SJSA1 (cell line): Measurements from ENCODE around the gene NOTCH2NLA. TPM values are rescaled to one million over a fixed set of nuclear protein-coding genes. Genes with fewer than 3 reads are reported as not detected.
"Not testable (repeated sequence)": the region's sequence is repeated elsewhere in the genome, so short reads cannot be mapped to it uniquely, and the experiment has no call there.

ENCODE experiments used
- DNase-seq, 2 experiments: peaks; one replicate each; pipeline ENCODE4 v3.0.0-alpha.2; 2015 to 2020; ENCODE audit warnings: low spot score in 2 of 2, low read depth in 1 of 2
- H3K27ac ChIP-seq: fragments of 250-450 bp; sonication (Bioruptor Pico); 2 replicates; pipeline ENCODE4 v1.5.1; 2020; ENCODE audit warnings: mild to moderate bottlenecking, moderate library complexity
- H3K27me3 ChIP-seq: fragments of 250-450 bp; sonication (Bioruptor Pico); replicated peaks from 2 replicates; pipeline ENCODE4 v1.5.1; 2020; ENCODE audit warnings: mild to moderate bottlenecking, moderate library complexity
- H3K36me3 ChIP-seq: fragments of 250-450 bp; sonication (Bioruptor Pico); 2 replicates; pipeline ENCODE4 v1.5.1; 2020; ENCODE audit warnings: mild to moderate bottlenecking
- H3K4me1 ChIP-seq: fragments of 250-450 bp; sonication (Bioruptor Pico); replicated peaks from 2 replicates; pipeline ENCODE4 v1.6.1; 2021; ENCODE audit warnings: mild to moderate bottlenecking
- H3K4me3 ChIP-seq: fragments of 250-450 bp; sonication (Bioruptor Pico); 2 replicates; pipeline ENCODE4 v1.5.1; 2020; ENCODE audit warnings: mild to moderate bottlenecking
- H3K9me3 ChIP-seq: fragments of 250-450 bp; sonication (Bioruptor Pico); replicated peaks from 2 replicates; pipeline ENCODE4 v1.5.1; 2020; ENCODE audit warnings: mild to moderate bottlenecking
- total RNA-seq: library from RNA; depleted of rRNA; stranded (reverse); fragments of >200 nt; shearing (Covaris generic); gene quantifications from 2 replicates; pipeline ENCODE4 v1.2.3, GENCODE V29; 2014; rRNA removed

Gene NOTCH2NLA
- total RNA-seq, 1 experiment from 2014 or later: 44.7 TPM

DNA sequence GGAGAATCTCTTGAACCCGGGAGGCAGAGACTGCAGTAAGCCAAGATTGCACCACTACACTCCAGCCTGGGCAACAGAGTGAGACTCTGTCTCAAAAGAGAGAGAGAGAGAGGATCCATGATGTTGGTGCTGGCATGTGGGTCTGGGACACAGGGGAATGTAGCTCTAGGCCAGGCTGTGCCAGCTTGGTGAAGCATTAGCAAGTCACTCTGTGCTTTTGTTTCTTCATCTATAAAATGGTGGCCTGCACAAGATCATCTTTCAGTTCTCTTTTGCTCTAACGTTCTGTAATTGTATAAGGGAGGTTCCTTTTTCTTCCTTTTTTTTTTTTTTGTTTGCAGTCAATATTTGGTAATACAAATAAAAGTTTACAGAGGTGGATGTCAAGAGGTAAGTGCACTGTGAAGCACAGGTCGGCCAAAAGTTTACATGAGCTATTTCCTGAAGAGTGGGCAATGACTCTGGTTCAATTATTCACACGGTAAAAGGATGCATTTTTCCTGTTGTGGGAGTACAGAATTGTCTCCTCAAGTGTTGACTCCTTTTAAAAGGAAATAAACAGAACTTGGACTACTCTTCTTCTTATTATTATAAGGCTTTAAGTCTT lies 24.5 kb upstream of the NOTCH2NLA start:
- DNase-seq, H3K36me3 ChIP-seq, H3K9me3 ChIP-seq, H3K27ac ChIP-seq, H3K4me3 ChIP-seq, H3K27me3 ChIP-seq, H3K4me1 ChIP-seq: not testable (repeated sequence)

DNA sequence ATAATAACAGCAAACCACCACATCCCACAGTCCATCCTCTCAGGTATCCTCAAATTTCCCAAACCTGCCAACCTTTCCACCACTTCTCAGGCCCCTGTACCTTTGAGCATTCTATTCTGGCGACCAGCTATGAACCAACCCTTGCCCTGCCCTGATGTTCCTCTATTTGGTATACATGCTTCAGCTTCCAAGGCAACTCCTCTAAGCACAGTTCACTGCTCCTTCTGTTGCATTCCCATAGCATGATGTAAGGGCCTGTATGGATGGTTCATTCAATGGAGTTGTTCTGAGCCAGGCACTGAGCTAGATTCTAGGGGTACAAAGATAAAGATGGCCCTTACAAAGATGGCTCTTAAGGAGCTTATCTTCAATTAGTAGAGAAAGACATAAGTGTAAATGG lies 22.7 kb upstream of the NOTCH2NLA start:
- DNase-seq, H3K36me3 ChIP-seq, H3K27ac ChIP-seq, H3K27me3 ChIP-seq, H3K4me3 ChIP-seq, H3K4me1 ChIP-seq, H3K9me3 ChIP-seq: not testable (repeated sequence)

- H3K36me3 ChIP-seq, DNase-seq, H3K4me3 ChIP-seq, H3K27ac ChIP-seq, H3K9me3 ChIP-seq, H3K27me3 ChIP-seq, H3K4me1 ChIP-seq: not testable (repeated sequence)
These were observed 19.8 kb upstream of the NOTCH2NLA start for GRCh38 chr1:146248643-146249042.

GRCh38 chr1:146236626-146237025 lies 7.8 kb upstream of the NOTCH2NLA start:
- H3K9me3 ChIP-seq, H3K27me3 ChIP-seq, H3K4me1 ChIP-seq, H3K4me3 ChIP-seq, DNase-seq, H3K27ac ChIP-seq, H3K36me3 ChIP-seq: not testable (repeated sequence)

- not testable (repeated sequence) for H3K4me1 ChIP-seq, DNase-seq, H3K4me3 ChIP-seq, H3K9me3 ChIP-seq, H3K27ac ChIP-seq, H3K27me3 ChIP-seq, H3K36me3 ChIP-seq
These were observed 7.3 kb upstream of the NOTCH2NLA start for GRCh38 chr1:146236026-146236601.

GRCh38 chr1:146228144-146228682 lies 608 bp downstream of the NOTCH2NLA start:
- H3K9me3 ChIP-seq, H3K4me1 ChIP-seq, H3K27ac ChIP-seq, H3K36me3 ChIP-seq, H3K27me3 ChIP-seq: not testable (repeated sequence)
- DNase-seq: peak in 1 of 2 experiments; percentile 27
- H3K4me3 ChIP-seq: peak overlapping the region; percentile 42

GRCh38 chr1:146174531-146174930 lies 54.3 kb downstream of the NOTCH2NLA start:
- DNase-seq, H3K36me3 ChIP-seq, H3K9me3 ChIP-seq: not testable (repeated sequence)

GRCh38 chr1:146167740-146168139 lies 61.1 kb downstream of the NOTCH2NLA start:
- not testable (repeated sequence) for H3K27ac ChIP-seq, DNase-seq, H3K4me1 ChIP-seq, H3K27me3 ChIP-seq, H3K4me3 ChIP-seq, H3K36me3 ChIP-seq, H3K9me3 ChIP-seq

More at GRCh38 chr1:146174531-146174930, 54.3 kb downstream of the NOTCH2NLA start:
- not testable (repeated sequence) for H3K27ac ChIP-seq, H3K4me3 ChIP-seq, H3K4me1 ChIP-seq, H3K27me3 ChIP-seq

- H3K27me3 ChIP-seq, H3K4me3 ChIP-seq, H3K4me1 ChIP-seq, DNase-seq, H3K9me3 ChIP-seq, H3K27ac ChIP-seq, H3K36me3 ChIP-seq: not testable (repeated sequence)
These were observed 61.5 kb downstream of the NOTCH2NLA start for GRCh38 chr1:146167273-146167672.

DNA sequence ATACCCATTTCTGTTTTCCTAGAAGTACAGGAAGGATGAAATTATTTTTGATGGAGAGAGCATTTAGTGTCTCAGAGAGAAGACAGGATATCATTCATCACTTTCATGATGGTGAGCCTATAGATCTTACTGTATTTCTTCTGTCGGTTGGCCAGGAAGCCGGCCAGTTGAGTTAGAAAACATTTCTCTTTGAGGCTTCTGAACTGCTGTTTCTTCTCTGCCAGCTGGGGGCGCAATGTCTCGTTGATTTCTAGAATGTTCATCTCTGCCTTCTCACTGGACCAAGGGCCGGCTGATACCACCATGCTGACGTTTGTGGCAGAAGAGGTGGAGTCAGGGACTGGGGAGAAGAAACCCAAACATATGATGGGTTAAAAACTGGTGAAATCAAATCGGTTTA lies 84.4 kb downstream of the NOTCH2NLA start, which contains the start of gene NBPF10:
TSS of gene NBPF10 (minus strand) at position 340 of the 400 bp plus-strand sequence. CDS start at position 305, 35 bp downstream.
- not testable (repeated sequence) for H3K36me3 ChIP-seq, H3K27ac ChIP-seq, H3K9me3 ChIP-seq, H3K4me1 ChIP-seq, H3K4me3 ChIP-seq, H3K27me3 ChIP-seq, DNase-seq

Other genes starting within 250 kb of the NOTCH2NLA start
- 57.4 and 82.5 TPM in 2 replicates for gene TXNIP, start 232.4 kb downstream of the NOTCH2NLA start, total RNA-seq
- not detected in 2 replicates for gene HJV, start 207.3 kb downstream of the NOTCH2NLA start, total RNA-seq
- 1.2 and 2.1 TPM in 2 replicates for gene NBPF10, start 84.2 kb downstream of the NOTCH2NLA start, total RNA-seq